SK-N-SH treated with all-trans-retinoic acid at 6 μM for 48 hours (cell line): ENCODE measurements around the gene PPP1R12A.

Source experiments
- PPARA ChIP-seq: fragments of 250-450 bp; sonication (Bioruptor Pico); IDR thresholded peaks from 2 replicates; pipeline ENCODE4 v1.5.0; 2020; ENCODE audit warnings: mild to moderate bottlenecking, borderline replicate concordance
- TCF4 ChIP-seq: fragments of 250-450 bp; sonication (Bioruptor Pico); IDR thresholded peaks from 2 replicates; pipeline ENCODE4 v1.8.0; 2021; ENCODE audit warnings: mild to moderate bottlenecking, moderate library complexity, borderline replicate concordance
- ZNF70 ChIP-seq: fragments of 450-650 bp; formaldehyde crosslinking; IDR thresholded peaks from 2 replicates; pipeline ENCODE4 v1.5.0; 2020; ENCODE audit warnings: mild to moderate bottlenecking, moderate library complexity

- TF ChIP-seq PPARA (CRISPR knock-in tag): no peak
- TF ChIP-seq TCF4 (CRISPR knock-in tag): no peak
- no peak for TF ChIP-seq ZNF70 (CRISPR knock-in tag)
Measured at GRCh38 chr12:79847417-79847816, 87.5 kb downstream of the PPP1R12A start.
